ENCODE data around the gene DYNC1H1.

DNA sequence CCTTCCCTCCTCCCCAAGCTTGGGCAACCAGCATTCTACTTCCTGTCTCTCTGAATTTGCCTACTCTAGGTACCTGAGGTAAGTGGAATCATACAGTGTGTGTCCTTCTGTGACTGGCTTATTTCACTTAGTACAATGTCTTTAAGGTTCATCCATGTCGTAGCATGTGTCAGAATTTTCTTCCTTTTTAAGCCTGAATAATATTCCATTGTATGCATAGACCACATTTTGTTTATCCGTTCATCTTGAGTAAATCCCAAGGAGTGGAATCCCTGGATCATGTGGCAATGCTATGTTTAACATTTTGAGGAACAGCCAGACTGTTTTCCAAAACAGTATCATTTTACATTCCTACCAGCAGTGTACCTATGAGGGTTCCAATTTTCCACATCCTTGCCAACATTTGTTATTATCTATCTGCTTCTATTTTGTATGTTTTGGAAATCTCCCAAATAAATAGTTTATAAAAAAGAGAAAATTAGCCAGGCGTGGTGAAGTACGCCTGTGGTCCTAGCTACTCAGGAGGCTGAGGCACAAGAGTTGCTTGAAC, 110.1 kb downstream of the DYNC1H1 start:
- no peak for TF ChIP-seq EZH2 (IDR thresholded peaks at IDR 0.05)
- TF ChIP-seq POLR2AphosphoS5 (IDR thresholded peaks at IDR 0.05; ENCODE audit: borderline replicate concordance, low read depth, low read length): no peak

Measured in SK-N-MC (cell line).